Subcutaneous adipose tissue (tissue), 4 donors: ENCODE measurements around the gene PTDSS2. TPM values are rescaled to one million over a fixed set of nuclear protein-coding genes. Genes with fewer than 3 reads are reported as not detected.

ENCODE experiments used
- total RNA-seq, 4 donors: library from RNA; depleted of rRNA; stranded (reverse); fragments of >200 nt; gene quantifications; one replicate each; pipeline ENCODE4 v1.1.0, GENCODE V29; 2016
- TF ChIP-seq, protein P1 (sequence below): fragments of 450-650 bp; IDR thresholded peaks from one replicate; pipeline ENCODE4 v1.5.1; 2016; ENCODE audit warnings: low read depth, mild to moderate bottlenecking, control low read depth, antibody characterized with exemption, moderate library complexity

PTDSS2 gene
- total RNA-seq, 4 donors from 2014 or later = 19.1 to 77.6 (median 26.2) TPM

DNA sequence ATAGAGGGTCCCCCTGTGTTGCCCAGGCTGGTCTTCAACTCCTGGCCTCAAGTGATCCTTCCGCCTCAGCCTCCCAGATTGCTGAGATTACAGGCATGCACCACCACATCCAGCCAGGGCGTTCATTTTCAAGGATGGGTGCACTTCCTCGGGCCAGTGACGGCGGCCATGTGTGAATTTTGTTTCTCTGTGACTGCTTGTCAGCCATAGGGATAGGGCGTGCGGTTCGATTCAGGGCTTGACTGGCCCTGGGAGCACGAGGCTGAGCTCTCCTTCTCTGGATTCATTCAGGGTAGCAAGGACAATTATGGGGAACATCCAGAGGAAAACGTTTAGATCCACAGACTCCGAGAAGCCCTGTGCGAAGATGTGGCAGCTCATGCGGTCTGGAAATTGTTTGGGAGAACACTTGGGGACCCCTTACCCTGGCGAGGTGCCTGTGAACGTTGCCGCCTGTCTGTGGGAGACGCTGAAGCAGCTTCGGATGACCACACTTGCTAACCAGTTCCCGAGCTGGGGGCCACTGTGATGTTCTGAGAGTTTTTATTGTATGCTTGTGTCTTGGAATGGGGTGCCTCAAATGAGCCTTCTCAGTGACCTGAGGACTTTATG, 2.9 kb downstream of the PTDSS2 start:
- TF ChIP-seq, protein P1, sequence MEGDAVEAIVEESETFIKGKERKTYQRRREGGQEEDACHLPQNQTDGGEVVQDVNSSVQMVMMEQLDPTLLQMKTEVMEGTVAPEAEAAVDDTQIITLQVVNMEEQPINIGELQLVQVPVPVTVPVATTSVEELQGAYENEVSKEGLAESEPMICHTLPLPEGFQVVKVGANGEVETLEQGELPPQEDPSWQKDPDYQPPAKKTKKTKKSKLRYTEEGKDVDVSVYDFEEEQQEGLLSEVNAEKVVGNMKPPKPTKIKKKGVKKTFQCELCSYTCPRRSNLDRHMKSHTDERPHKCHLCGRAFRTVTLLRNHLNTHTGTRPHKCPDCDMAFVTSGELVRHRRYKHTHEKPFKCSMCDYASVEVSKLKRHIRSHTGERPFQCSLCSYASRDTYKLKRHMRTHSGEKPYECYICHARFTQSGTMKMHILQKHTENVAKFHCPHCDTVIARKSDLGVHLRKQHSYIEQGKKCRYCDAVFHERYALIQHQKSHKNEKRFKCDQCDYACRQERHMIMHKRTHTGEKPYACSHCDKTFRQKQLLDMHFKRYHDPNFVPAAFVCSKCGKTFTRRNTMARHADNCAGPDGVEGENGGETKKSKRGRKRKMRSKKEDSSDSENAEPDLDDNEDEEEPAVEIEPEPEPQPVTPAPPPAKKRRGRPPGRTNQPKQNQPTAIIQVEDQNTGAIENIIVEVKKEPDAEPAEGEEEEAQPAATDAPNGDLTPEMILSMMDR = no peak

DNA sequence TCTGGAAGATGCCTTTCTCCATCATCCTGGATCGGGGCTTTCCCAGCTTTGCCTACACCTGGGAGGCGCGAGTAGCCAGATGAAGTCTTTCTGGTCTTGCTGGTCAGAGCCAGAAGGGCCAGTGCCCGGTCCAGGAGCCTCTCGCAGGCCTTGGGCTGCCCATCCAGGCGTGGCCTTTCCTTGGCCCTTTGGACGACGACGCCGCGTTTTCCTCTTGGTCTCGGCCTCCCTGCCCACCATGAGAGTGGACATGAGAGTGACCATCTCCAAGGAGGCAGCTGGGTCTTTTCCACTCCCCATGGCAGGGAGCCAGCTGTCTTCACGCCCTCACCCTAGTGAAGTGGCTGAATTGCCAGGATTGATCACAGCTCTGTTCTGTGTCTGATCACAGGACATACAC, 3.5 kb downstream of the PTDSS2 start:
- TF ChIP-seq, protein P1 = no peak

DNA sequence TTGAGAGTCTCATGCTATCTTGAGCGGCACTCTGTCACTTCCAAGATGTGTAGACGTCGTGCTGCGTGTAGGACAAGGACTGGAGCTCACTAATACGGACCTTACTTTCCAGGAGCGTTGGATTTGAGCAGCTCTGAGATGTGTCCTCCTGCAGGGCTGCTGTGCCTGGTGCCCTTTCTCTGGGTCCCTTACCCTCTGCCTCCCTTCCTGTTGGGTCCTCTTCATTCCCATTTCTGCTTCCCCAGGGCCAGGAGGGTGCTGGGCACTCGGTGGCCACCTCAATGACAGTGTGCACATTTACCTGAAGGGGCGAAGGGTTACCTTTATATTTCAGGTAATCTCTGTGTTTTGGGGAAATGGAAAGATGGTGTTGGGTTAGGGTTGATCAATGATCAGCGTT, 4.0 kb downstream of the PTDSS2 start:
- TF ChIP-seq, protein P1 = no peak

DNA sequence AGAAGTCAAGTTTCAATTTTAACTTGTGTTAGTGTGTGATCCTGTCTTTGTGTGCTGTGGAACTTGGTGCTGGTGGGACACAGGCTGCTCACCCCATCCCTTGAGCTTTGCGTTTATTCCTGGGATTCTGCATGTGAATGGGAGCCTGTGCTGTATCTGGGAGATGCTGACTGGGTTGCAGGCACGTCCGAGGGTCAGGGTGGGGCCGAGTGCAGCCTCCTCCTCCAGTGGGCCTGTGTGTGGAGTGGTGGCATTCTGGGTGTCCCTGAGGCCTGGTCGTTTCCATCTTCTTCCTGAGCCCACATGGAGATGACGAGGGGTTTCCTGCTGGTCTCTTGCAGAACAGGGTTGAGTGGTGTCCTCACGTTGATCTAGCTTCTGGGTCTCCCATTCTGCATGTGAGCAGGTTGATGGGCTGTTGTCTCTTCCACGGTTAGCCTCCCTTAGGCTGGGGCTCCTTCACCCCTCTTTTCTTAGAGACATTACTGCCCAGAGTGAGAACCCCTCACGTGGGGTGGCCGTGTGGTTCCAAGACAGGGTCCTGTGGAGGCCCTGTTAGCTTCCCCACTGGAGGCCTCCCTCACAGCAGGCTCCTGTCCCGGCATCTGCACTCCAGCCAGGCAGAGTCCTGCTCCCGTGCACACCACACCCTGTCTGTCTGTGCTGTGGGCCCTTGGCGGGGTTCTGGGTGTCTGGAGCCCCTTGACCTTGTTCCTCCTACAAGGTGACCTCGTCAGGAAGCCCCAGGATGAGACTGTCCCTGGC, 4.9 kb downstream of the PTDSS2 start:
- TF ChIP-seq, protein P1 = no peak

DNA sequence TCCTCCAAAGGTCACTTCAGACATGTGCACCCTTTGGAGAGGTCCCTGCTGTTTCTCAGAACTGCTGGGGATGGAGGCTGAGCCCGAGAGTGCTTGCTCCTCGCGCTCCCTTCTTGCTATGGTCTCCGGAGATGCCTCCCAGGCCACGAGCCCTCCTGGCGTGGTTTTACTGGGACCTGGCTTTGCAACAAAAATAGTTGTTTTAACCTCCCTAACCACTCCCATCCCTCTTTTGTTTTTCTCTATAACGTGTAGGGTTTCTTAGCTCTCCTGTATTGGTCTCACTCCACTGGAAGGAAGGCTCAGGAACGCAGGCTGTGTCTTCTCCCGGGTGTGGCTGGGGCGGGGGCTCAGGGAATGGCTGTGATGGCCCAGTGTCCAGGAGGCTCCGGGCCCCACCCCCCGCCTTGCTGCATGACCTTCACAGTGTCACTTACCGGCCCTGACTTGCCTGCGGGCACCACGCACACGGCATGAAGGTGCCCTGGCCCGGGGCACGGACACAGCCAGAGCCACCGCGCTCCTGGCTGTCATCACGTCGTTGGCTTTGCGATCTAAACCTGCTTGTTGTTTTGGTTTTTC, 5.6 kb downstream of the PTDSS2 start:
- TF ChIP-seq, protein P1 = no peak

DNA sequence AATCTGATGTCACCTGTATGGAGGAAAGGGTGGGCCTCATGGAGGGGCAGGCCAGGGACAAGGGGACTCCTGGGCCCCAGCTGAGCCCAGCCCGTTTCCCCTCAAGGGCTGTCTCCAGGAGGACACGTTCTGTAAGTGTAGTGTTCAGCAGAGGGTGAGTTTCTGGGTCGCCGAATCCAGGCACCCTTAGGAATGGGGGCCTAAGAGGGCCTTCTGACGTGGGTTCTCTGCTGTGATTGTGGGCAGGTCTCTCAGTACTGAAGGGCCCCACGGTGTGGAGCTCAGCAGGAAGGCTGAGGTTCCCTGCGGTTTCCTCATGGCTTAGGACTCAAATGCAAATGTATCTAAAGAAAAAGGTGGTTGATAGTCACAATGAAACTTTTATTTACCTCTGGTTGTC, 6.5 kb downstream of the PTDSS2 start:
- TF ChIP-seq, protein P1 = no peak

DNA sequence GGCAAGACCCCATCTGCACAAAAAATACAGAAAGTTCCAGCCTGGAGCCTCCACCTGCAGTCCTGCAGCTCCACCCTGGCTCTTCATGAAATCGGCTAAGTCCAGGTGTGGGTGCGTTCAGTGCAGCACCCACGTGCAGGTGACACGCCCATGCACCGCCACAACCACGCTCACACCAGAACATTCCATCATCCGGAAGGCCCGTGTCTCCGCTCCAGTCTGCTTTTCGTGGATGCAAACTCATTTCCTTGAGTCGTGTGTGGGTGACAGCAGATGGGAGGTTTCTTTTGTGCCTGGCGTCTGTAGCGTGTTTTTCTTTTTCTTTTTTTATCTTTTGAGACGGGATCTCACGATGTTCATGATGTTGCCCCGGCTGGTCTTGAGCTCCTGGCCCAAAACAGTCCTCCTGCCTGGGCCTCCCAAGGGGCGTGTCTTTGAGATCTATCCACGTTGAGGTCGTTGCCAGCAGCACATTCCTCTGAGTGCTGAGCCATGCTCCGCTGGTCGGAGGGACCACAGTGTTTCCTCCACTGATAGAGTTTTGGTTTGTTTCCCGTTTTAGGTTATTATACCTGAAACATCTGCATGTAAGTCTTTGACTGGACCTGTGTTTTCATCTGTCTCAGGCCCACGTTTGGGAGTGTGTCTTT, 7.2 kb downstream of the PTDSS2 start:
- TF ChIP-seq, protein P1 = no peak
